GM18867 (cell line): ENCODE measurements around the gene RDH12.
"Not testable (repeated sequence)": the region's sequence is repeated elsewhere in the genome, so short reads cannot be mapped to it uniquely, and the experiment has no call there.

Experiments
- ATAC-seq: cut with Tn5 transposase; IDR thresholded peaks from one replicate; pipeline ENCODE4 v1.9.1; 2021; ENCODE audit warnings: mild to moderate bottlenecking, moderate library complexity; ENCODE audit not compliant: unreplicated experiment

Gene RDH12

DNA sequence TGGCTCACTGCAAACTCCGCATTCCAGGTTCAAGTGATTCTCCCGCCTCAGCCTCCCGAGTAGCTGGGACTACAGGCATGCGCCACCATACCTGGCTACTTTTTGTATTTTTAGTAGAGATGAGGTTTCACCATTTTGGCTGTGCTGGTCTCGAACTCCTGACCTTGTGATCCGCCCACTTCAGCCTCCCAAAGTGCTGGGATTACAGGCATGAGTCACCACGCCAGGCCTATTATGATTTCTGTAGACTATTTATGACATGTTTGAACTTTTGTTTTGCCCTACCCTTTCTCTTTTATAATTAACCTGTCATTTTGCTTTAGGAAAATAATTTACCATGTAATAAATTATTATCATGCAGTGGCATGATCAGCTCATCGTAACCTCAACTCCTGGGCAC, at the start of gene RDH12:
Gene RDH12, plus strand, starts transcription at position 395 of the 400 bp plus-strand sequence. CDS start 20,757 bp downstream, outside the sequence.
- ATAC-seq = not testable (repeated sequence)

DNA sequence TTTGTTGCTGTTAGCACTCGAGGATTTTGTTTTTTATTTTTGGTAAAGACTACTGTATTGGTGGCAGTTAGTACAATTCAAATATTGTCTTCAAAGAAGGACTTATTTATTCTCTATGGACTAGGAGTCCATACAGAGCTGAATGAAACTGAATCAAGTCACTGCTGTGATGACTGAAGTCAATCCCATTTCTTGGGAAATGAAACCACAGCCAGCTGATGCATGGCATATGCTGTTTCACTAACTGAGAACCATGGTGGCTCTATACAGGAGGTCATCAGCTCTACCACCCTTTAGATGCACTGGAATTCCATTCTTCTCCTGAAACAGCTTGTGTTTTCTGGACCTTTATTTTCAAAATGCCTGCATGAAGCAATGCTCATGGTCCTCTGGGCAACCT, 49.5 kb upstream of the RDH12 start:
- no peak for ATAC-seq

DNA sequence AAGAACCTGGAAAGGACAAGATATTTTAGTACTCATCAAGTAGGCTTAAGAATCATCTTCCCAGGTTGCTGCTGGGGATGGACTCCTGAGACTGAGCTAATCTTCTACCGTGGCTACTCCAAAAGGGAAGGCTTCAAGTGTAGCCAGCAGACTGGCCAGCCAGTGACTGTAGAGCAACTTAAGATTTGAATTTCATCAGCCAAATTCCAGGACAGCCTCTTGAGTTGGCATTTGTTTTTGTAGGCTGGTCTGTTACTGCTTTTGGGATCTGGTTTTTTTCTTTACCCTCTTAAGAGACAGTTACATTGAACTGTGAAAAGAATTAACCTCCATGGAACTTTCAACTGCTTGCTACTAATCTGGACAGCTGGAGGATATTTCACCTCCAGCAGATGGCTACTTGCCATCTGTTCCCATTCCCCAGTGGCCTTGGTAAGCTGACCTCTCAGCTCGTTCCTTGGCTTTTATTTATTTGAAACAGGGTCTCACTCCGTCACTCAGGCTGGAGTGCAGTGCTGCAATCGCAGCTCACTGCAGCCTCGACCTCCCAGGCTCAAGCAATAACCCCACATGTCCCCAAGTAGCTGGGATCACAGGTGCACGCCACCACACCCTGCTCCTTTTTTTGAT, 47.9 kb upstream of the RDH12 start:
- ATAC-seq = no peak

DNA sequence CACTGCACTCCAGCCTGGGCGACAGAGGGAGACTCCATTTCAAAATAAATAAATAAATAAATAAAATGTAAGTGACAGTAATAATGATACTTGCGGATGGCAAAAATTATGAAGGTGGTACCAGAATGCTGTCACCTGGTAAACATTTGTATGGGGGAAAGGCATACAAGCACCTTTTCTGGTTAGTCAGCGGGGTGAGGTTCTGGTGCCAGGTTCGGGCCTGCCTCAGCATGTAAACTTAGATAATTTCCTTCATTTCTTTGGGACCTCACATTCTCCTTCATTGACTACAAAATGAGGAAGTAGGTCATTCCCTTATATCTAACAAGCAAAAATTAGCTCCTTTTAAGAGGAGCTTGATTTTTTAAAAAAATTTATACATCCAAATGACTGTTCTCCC, 38.1 kb upstream of the RDH12 start:
- ATAC-seq = no peak

DNA sequence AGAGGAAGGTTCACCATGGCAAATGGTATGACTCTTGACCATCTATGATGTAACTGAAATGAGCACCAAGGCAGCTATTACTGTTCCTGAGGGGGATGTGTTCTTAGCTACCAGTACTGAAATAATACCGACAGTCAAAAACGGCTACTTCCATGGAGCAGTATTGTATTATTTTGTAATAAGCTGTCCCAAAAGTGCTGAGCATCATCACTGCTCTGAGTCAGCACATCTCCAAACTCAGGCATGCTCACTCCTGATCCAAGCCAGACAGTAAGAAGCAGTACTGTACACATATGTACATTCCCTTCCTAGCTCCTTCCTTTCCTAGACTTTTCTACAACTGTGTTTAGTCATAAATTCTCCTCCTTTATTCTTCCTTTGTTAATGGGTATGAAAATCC, 35.8 kb upstream of the RDH12 start:
- ATAC-seq = no peak

GRCh38 chr14:67666750-67667449, 34.8 kb upstream of the RDH12 start:
- peak; percentile 63 for ATAC-seq

DNA sequence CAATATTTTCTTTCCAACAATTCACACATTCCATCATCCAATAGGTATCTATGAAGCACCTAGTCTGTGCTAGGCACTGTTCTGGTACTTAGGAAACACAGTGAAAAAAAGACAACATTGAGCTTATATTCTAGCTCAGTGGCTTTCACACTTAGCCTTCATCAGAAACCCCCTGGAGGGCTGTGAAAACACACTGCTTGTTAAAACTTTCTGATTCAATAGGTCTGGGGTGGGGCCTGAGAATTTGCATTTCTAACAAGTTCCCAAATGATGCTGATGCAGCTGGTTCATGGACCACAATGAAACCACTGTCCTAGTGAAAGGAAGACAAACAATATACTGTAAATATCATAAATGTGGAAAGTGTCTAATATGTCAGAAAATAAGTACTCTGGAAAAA, 33.1 kb upstream of the RDH12 start:
- peak; percentile 67 for ATAC-seq

DNA sequence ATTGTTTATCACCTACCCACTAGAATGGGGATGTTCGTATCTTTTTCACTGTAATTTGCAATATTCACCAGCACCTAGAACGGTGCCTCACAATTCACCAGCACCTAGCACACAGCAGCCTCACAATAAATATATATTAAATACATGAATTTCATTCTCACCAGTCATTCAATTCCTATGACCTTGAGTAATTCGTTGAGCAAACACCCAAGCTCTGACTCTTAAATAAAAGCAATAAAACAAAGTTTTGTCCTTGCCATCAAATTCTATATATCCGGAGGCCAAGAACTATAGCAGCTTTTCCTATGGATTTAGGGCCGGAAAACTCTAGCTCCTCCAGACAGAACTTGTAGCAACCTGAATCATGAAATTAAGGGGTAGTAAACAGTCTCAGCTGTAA, 28.2 kb upstream of the RDH12 start:
- no peak for ATAC-seq

DNA sequence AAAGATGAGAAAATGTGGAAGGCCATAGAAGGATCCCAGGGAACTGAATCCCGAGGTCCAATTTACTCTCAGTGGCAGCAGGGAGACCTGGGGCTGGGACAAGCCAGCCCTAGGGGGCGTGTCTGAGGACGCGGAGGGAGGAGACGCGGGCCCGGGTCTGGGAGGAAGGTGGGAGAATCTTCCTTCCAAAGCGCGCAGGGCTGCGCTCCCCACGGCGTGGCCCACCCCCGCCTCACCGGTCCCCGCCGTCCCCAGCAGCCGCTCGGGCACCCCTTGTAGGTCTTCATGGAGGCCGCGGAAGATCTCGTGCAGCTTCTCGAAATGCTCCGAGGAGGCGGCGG, 27.6 kb upstream of the RDH12 start:
- ATAC-seq = peak; percentile 52

DNA sequence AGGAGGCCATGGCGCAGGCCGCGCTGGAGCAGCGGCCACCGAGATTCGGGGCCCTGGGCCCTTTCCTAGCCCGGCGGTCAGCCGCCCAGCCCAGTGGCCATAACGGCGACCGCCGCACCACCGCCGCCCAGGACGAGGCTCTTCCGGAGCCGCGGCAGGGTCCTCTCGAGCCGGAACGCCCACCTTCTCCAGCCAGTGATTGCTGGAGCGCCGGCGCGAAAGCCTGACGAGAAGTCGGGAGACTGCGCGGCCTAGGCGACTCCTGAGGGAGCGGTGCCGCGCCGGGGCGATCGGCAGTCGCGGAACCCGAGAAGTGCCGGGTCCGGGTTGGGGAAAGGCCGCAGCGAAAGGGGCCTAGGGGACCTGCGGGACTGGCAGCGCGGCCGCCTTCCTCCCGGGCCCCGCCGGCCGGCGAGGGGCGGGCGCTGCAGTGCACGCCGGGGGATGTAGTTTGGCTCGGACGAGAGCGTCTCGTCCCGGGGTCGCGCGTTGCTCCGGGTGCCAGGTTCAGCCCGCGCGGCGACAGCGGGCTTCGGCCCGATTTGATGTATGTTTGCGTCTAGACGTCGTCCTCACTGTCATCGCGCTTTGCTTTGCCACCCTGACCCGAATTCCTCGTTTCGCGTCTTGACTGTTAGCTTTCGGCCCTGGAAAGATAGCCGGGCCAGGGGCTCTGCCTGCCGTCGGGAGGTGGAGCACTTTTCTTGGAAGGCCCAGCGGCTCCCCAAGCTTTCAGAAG, 27.0 kb upstream of the RDH12 start, which contains the start of gene VTI1B:
Gene VTI1B, minus strand, starts transcription at position 153 of the 739 bp plus-strand sequence. Its CDS starts 143 bp downstream, at position 10.
- peak; percentile 91 for ATAC-seq

GRCh38 chr14:67675219-67675582, 26.5 kb upstream of the RDH12 start:
- no peak for ATAC-seq

GRCh38 chr14:67679006-67679405, 22.7 kb upstream of the RDH12 start:
- no peak for ATAC-seq

- ATAC-seq = peak; percentile 97
Observed at GRCh38 chr14:67680121-67680602, 21.5 kb upstream of the RDH12 start.

GRCh38 chr14:67680941-67681340, 20.7 kb upstream of the RDH12 start:
- ATAC-seq = no peak

GRCh38 chr14:67683842-67684241, 17.8 kb upstream of the RDH12 start:
- no peak for ATAC-seq

DNA sequence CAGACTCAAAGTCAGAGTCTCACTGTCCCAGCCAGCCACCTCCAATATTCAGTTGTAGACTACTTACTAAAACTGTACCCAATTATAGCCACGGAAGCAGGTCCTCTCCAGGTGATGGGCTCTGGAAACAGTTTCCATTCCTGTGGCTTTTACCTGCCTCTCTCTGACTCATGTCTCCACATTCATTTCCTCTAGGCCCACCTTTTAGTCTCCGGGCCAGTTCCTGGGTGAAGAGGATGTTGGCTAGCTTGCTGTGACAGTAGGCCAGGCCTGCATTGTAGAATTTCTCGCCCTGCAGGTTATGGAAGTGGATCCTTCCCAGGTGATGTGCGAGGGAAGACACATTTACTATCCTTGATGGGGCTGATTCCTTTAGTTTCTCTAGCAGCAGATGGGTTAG, 11.7 kb upstream of the RDH12 start:
- ATAC-seq = no peak

DNA sequence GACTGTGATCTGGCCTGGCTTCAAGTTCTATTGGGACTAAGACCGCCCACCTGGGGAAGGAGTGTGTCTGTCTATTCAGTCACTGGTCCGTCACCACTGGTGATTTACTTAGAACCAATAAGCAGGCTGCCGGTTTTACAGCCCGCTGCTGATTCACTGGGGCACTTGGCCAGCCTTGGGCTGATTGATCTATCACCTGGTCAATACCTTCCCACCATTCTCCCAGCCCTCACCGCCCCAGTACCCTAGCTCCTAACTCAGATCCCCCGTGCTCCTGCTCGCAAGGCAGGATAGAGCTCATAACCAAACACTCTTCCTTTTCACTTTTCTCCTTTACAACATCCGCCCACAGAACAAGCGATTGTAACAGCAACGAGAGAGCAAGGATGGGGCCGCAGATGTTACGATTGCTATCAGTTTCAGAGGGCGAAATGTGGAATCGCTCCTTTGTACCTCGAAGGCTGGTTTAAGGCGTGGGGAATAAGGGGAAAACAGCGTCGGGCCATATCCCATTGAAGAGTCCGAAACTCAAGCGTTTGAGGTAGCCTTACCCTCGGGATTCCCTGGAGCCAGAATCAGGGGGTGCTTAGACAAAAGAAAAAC, 6.8 kb upstream of the RDH12 start:
- peak; percentile 87 for ATAC-seq

DNA sequence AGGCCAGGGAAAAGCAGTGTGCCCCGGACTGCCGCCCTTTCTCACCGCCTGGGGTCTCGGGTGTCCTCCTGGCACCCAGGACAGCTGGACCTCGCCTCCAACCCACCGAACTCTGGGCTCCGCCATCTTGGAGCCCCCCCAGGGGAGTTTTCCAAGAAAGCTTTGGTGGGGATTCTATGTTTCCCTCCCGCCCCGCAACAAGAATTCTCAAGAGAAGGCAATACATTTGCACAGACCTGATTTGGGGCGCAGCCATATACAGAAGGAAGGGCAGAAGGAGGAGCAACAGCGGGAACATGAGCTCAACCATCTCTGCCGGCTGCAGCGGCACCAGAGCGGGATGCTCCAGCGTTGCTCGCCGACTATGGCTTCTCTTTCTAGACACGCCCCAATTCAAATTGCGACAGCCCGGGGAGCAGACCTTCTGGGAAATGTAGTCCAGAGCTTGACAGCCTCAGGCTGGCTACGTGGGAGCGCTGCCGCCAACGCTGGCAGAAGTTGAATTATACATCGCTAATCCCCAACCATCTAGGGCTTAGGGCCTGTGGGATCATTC, 6.2 kb upstream of the RDH12 start, which contains the start of gene RDH11:
Gene RDH11, minus strand, starts transcription at position 371 of the 556 bp plus-strand sequence. Its CDS starts 61 bp downstream, at position 310.
- ATAC-seq = peak; percentile 88

DNA sequence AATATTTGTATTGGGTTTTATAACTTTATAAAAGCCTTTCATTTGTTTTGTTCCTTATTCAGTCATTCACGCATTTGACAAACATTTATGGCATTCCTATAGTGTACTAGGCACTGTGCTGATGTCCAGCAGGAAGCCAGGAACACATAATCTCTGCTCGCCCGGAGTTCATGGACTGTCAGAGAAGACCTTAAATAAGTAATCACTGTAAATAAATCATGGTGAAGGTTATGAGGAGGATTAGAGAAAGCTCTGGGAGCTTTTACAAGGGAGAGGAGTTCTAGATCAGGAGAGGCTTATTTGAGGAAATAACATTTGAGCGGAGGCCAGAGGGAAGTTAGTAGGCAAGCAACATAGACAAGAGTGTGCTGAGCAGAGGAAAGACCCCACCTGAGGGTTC, 4.7 kb upstream of the RDH12 start:
- ATAC-seq = no peak

DNA sequence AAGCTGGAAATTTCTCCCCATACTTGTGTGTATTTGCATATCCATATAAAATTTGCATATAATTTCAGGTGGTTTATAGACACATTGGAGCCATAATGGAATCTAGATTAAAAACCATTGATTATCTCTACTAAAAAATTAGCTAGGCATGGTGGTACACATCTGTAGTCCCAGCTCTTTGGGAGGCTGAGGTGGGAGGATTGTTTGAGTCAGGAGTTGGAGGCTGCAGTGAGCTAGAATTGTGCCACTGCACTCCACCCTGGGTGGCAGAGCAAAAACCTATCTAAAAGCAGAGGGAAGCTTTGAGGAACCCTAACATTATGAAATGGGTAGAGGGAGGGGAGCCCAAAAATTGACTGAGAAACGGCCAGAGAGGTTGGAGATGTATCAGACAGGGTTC, 3.5 kb upstream of the RDH12 start:
- no peak for ATAC-seq

- ATAC-seq = no peak
Observed at GRCh38 chr14:67703997-67704396, 2.3 kb downstream of the RDH12 start.
